NCI-H1105 (cell line): Measurements from ENCODE around the gene ECD.
A peak's percentile ranks its signal among the peaks of the same experiment; 100 is the strongest.
"Not testable (repeated sequence)": the region's sequence is repeated elsewhere in the genome, so short reads cannot be mapped to it uniquely, and the experiment has no call there.

Source experiments
- DNase-seq: peaks from one replicate; lab custom pipeline; 2025; lab: John Stamatoyannopoulos, UW

ECD gene

GRCh38 chr10:73159038-73159648 is 8.7 kb downstream of the ECD start:
- DNase-seq, result peak; percentile 5

DNA sequence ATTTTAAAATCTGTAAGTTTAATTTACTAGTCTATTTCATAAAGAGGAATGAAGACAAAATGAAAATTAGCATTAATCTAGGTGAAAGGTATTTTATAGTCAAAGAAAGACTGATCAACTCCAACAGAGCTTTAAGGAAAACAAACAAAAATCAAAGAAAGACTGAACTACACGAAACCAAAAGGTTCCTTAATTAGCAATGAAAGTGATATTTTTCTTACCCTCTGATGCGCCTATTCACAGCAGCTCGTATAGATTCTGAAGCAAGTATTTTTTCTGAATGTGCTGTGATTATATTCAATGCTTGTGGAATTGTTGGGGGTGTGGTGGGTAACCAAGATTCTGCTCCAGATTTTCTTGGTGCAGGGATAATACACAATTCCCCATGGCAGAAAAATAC is 11.8 kb downstream of the ECD start:
- DNase-seq, result no peak

DNA sequence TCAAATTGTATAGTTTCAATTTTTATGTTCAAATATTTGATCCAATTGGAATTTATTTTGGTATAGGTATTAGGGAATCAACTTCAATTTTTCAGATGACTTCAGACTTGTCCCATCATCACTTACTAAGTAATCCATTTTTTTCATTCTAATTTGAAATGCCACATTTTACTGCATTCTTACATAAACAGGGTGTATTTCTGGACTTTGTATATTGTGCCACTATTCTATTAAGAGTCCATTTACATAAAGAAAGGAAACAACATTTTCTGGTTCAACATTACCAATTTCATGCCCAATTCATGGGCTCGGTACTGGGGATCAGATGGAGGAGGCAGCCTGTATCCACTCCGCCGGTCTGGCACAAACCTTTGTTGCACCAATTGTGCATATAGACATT is 15.8 kb downstream of the ECD start:
- no peak for DNase-seq

DNA sequence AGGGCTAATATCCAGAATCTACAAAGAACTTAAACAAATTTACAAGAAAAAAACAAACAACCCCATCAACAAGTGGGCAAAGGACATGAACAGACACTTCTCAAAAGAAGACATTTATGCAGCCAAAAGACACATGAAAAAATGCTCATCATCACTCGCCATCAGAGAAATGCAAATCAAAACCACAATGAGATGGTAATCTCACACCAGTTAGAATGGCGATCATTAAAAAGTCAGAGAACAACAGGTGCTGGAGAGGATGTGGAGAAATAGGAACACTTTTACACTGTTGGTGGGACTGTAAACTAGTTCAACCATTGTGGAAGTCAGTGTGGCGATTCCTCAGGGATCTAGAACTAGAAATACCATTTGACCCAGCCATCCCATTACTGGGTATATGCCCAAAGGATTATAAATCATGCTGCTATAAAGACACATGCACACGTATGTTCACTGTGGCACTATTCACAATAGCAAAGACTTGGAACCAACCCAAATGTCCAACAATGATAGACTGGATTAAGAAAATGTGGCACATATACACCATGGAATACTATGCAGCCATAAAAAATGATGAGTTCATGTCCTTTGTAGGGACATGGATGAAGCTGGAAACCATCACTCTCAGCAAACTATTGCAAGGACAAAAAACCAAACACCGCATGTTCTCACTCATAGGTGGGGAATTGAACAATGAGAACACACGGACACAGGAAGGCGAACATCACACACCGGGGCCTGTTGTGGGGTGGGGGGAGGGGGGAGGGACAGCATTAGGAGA is 17.0 kb downstream of the ECD start:
- DNase-seq, result not testable (repeated sequence)

DNA sequence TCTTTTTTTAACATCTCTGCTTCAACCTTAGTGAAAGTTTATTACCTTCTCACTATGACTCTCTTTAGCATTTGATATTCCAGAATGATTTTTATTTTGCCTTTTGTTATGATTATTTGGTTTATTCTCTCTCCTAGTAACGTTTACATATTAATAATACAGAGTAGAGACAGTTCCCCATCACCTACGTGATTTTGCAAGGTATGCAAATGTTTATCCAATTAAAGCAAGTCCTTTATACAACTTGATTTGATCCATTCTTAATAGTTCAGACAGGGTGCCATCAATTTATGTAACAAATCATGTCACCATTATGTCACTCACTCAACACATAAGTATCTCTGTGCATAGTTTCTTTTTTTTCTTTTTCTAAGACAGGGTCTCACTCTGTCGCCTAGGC is 26.2 kb downstream of the ECD start:
- DNase-seq, result no peak

GRCh38 chr10:73139251-73139650 is 28.6 kb downstream of the ECD start:
- DNase-seq, result no peak

GRCh38 chr10:73136627-73137026 is 31.2 kb downstream of the ECD start:
- no peak for DNase-seq

DNA sequence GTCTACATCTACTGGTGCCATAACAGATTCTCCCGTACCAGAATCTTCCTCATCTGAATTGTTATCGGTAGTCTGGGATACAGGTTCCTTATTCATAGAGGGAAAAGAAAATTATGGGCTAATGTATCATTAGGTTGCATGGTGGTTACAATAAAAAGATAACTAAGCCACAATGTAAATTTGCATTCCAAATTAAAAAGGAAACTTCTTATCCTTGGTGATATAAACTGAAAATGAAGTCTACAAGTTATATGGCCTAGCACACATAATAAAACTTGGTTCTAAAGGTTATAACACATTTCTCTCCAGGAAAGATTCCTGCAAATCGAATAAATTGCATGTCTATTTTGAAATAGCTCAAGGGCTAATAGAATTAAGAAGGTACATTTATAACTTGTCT is 33.1 kb downstream of the ECD start:
- DNase-seq, result no peak

DNA sequence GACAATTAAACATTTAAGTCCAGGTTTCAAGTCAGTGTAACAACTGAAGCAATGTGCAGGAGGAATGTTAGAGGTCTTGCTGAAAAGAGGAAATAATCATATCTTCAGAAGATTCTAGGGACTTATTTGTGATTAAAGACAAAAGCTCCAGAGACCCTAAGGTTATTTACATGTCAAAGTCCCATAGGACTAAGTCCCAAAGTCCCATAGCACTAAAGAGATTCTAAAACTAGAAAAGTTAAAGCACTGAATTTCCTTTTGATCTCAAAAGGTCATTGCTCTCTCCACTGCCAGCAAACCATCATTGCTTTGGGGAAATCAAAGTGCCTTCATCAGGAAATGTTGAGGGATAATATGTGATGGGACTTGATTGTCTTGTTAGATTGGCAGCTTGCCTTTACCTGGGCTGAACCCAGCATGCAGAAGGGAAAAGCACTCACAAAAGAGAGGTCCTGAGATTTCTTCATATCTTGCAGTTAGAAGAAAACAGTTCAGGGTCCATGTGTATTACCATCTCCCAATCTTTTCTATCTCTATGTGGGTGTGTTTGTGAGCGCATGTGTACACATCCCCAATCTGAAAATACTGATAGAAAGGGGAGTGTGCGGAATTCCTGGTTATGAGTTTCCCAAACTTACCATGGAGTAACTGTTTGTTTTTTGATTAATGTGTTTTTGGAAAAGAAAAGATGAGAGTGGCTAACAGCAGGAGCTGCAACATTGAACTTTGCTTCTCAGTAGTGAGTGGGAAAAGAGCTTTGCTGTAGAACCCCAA is 35.7 kb downstream of the ECD start:
- DNase-seq, result no peak

- no peak for DNase-seq
Measured at GRCh38 chr10:73131301-73131700, 36.5 kb downstream of the ECD start.

DNA sequence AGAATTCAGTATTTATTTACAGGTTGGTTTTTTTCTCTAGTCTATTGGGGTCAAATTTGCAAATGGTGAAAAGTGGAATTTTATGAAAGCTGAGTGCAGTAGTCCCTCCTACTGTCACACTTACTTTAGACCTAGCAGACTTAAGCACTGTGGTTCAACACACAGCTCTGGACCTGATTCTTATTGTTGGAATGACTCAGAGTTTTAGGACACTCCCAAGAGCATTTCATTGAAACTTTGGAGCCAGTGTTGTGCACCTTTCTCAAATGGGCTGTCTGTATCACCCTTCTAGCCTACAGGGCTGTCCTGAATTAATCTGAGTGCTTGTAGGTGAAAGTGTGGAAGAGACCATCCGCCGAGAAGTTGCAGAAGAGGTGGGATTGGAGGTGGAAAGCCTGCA is 41.5 kb downstream of the ECD start:
- DNase-seq, result no peak

DNA sequence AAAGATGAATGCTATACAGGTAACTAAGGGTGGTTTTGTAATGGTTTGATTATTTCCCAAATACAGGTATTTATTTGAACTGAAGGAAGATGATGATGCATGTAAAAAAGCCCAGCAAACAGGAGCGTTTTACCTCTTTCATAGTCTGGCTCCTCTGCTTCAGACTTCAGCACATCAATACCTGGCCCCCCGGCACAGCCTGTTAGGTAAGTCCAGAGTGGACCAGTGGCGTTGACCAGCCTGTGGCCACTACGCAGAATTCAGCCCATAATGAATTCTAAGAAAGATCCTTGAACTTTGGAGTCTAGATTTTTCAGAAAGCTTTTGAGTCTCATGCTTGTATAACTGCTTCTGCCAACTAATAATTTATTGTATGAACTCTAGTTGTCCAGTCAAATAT is 47.9 kb downstream of the ECD start:
- DNase-seq, result no peak

- DNase-seq, result no peak
Measured at GRCh38 chr10:73119457-73119856, 48.4 kb downstream of the ECD start.

GRCh38 chr10:73117976-73118743 is 49.6 kb downstream of the ECD start:
- no peak for DNase-seq

GRCh38 chr10:73116017-73116416 is 51.8 kb downstream of the ECD start:
- no peak for DNase-seq

DNA sequence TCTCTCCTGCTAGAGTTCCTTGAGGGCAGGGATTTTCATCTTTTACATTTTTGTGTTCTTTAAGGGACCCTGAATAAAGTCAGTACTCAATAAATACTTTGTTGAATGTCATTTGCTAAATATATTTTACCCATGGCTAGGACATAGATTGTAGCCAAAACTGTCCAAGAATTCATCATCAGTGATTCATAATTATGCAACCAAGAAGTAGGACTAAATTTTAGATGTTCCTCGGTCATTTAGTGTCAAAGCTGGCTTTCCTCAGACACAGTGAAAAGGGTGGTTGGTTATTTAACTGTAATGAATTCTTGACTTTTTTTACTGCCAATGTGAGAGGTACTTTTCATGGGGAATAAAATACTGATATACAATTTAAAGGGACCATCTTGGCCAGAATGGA is 54.3 kb downstream of the ECD start:
- DNase-seq, result no peak

GRCh38 chr10:73112032-73112431 is 55.8 kb downstream of the ECD start:
- not testable (repeated sequence) for DNase-seq

DNA sequence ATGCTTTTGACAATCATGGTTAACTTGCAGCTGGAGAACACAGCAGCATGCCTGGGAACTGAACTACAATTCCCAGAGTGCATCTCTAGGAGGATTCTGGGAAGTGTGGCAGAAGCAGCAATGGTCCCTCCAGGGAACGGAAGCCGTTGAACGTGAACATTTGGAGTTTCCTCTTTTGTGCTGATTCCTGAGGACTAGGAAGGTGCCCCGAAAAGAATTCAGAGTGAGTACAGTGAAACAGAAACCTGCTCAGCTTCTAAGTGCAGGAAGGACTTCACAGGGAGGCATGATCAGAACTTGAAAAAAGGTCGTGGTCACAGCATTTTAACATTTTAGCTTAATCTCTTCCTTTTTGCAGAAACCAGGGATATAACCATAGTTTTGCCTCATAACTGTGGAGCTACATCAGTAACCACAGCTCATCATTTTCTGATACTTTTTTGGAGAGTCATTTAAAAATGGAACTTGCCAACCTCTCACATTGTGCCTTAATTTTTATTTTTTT is 57.4 kb downstream of the ECD start, which contains the start of gene NUDT13:
Gene NUDT13, plus strand, starts transcription at position 111 of the 505 bp plus-strand sequence. CDS start 3,911 bp downstream, outside the sequence.
- DNase-seq, result no peak

DNA sequence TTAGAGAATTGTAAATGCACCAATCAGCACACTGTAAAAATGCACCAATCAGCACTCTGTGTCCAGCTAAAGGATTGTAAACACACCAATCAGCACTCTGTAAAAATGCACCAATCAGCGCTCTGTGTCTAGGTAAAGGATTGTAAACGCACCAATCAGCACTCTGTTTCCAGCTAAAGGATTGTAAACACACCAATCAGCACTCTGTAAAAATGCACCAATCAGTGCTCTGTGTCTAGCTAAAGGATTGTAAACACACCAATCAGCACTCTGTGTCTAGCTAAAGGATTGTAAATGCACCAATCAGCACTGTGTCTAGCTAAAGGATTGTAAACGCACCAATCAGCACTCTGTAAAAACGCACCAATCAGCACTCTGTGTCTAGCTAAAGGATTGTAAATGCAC is 58.6 kb downstream of the ECD start:
- DNase-seq, result not testable (repeated sequence)

DNA sequence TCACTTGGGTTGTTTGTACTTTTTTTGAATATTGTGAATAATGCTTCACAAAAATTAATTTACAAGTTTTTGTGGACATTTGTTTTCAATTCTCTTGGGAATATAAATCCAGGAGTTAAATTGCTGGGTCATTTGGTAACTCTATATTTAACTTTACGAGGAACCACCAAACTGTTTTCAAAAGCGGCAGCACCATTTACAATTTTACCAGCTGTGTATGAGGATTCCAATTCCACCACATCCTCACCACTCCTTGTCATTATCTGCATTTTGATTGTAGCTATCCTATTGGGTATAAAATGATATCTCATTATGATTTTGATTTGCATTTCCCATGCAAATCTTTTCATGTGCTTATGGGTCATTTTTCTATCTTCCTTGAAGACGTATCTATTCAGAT is 61.5 kb downstream of the ECD start:
- DNase-seq, result no peak

DNA sequence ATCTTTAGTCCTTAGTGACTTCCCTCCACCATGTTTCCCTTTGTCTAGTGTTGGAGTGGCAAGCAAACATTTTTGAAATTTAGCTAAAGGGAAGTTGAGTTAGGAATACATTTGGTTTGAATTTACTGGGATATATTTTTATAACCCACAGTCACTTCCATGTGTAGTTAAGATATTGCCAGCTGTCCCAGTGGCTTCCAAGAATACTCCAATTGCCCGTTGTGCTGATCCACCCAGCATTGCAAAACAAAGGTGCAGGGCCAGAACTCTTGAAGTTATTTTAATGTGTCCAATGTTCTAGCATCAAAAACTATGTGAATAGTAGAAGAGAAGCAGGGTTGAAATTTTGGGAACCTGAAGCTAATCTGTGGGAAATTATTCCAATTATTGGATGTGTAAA is 68.7 kb downstream of the ECD start:
- no peak for DNase-seq

DNA sequence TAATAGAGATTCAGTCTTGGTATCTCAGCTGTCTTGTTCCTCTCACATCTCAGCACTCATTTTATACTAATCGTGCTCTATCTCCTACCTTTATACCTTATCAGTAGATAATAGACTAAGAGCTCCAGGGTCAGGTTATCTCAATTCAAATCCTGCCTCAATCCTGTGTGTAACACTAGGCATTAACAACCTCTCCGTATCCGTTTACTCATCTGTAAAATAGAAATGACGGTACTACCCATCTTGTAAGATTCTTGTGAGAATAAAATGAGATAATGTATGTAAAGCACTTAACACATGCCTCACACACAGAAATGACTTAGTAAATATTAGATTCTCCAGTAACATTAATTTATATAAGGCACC is 70.5 kb downstream of the ECD start:
- DNase-seq, result no peak
